ENCODE measurements around the gene DTNB. TPM values are rescaled to one million over a fixed set of nuclear protein-coding genes. Genes with fewer than 3 reads are reported as not detected.

Gene DTNB
- total RNA-seq, 4 donors from 2014 or later, result 3.0 to 7.5 (median 4.3) TPM

DNA sequence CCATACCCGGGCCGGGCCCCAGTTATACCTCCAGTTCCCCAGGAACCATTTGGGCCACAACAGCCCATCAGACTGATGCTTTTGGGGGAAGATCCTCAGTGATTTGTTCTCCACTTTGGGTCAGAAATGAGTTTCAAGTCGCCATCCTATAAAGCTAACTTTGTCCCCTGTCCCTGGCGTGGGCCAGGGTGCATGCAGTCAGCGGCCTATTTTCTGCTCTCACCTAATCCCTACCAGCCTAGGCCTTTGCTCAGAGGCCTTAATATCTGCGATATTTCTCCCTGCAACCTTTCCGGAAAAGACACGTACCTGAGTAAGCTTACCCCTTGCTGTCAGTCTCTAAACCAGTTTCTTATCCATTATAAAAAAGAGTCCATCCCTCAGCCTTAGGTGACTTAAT lies 338.9 kb downstream of the DTNB start:
- Histone ChIP-seq H3K27ac (replicated peaks in 1 of 4) (no peak overlapping the region), H3K36me3 (no peaks in the 10 kb centered on the region), H3K4me1 (peaks cover 59 to 98% (median 94%) of the 10 kb centered on the region in 4 donors), H3K9me3 (no peaks in the 10 kb centered on the region), H3K4me3 (no peak overlapping the region), H3K27me3 (no peaks in the 10 kb centered on the region)
- 86% methylated on average over 8 of the region's 8 CpGs for whole genome bisulfite sequencing
- TF ChIP-seq EP300 (IDR thresholded peaks at IDR 0.05), result no peak
- TF ChIP-seq POLR2A (IDR thresholded peaks at IDR 0.05; ENCODE audit: low read depth), result no peak
- TF ChIP-seq POLR2AphosphoS5 (IDR thresholded peaks at IDR 0.05), result no peak
- TF ChIP-seq, protein P1, sequence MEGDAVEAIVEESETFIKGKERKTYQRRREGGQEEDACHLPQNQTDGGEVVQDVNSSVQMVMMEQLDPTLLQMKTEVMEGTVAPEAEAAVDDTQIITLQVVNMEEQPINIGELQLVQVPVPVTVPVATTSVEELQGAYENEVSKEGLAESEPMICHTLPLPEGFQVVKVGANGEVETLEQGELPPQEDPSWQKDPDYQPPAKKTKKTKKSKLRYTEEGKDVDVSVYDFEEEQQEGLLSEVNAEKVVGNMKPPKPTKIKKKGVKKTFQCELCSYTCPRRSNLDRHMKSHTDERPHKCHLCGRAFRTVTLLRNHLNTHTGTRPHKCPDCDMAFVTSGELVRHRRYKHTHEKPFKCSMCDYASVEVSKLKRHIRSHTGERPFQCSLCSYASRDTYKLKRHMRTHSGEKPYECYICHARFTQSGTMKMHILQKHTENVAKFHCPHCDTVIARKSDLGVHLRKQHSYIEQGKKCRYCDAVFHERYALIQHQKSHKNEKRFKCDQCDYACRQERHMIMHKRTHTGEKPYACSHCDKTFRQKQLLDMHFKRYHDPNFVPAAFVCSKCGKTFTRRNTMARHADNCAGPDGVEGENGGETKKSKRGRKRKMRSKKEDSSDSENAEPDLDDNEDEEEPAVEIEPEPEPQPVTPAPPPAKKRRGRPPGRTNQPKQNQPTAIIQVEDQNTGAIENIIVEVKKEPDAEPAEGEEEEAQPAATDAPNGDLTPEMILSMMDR (IDR thresholded peaks at IDR 0.05), result no peak
- DNase-seq (ENCODE audit: extremely low spot score), result no peak
- intact Hi-C loops (cut with DNase I), result no loop called here

DNA sequence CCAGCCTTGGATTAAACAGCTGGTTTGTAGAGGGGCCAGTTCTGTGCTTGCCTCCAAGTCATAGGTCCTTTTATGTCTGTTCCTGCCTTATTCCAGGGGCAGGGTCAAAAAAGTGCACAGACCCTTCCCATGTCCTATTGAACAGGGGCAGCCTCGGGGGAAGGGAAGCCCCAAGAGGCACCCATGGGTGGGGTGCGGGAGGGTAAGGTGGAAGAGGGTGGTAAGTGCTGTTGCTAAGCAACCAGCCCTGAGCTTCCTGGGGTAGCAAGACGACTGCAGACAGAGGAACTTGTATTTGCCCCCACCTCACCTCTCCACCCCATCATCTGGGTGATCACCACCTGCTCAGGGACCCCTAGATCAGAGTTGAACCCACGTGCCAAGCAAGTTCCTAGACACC lies 339.4 kb downstream of the DTNB start:
- WGBS, result 76% methylated on average over 4 of the region's 4 CpGs
- intact Hi-C loops (cut with DNase I), result no loop called here
- peaks cover 57 to 98% (median 94%) of the 10 kb centered on the region in 4 donors for H3K4me1 ChIP-seq
- H3K9me3 ChIP-seq, result no peaks in the 10 kb centered on the region
- H3K27ac ChIP-seq (replicated peaks in 1 of 4), result peak overlapping the region in 1 of 4 donors; percentile 34
- H3K27me3 ChIP-seq, result no peaks in the 10 kb centered on the region
- H3K4me3 ChIP-seq, result no peak overlapping the region
- TF ChIP-seq, protein P1 (IDR thresholded peaks at IDR 0.05), result no peak
- no peak for TF ChIP-seq POLR2A (IDR thresholded peaks at IDR 0.05; ENCODE audit: low read depth)
- no peak for TF ChIP-seq EP300 (IDR thresholded peaks at IDR 0.05)
- no peak for TF ChIP-seq POLR2AphosphoS5 (IDR thresholded peaks at IDR 0.05)
- no peaks in the 10 kb centered on the region for H3K36me3 ChIP-seq
- DNase-seq (ENCODE audit: extremely low spot score), result no peak

DNA sequence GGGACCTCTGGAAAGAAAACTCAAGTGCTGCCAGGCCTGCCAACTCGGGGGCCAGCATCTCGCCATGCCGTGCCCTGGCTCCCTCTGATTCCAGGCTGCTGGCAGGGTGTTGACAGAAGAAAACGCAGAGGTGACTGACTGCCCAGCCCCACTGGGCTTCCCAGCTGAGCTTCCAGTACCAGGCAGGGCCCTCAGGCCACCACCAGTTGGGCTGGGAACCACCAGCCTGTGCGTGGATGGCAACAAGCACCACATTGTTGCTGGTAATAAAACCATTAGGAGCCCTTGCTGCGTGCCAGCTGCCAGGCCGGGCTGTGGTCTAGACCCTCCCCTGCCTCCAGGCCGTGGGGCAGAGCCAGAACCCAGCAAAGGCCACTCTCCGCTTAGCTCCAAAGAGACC lies 340.8 kb downstream of the DTNB start:
- DNase-seq (ENCODE audit: extremely low spot score), result no peak
- no peaks in the 10 kb centered on the region for H3K36me3 ChIP-seq
- peak overlapping the region in 3 of 4 donors; percentile 2 to 34 (median 15) for H3K27ac ChIP-seq (replicated peaks in 1 of 4)
- H3K4me1 ChIP-seq, result peaks cover 61 to 98% (median 92%) of the 10 kb centered on the region in 4 donors
- WGBS, result 67% methylated on average over 6 of the region's 9 CpGs
- H3K9me3 ChIP-seq, result no peaks in the 10 kb centered on the region
- TF ChIP-seq, protein P1 (IDR thresholded peaks at IDR 0.05), result no peak
- TF ChIP-seq POLR2AphosphoS5 (IDR thresholded peaks at IDR 0.05) (no peak), EP300 (IDR thresholded peaks at IDR 0.05) (no peak), POLR2A (IDR thresholded peaks at IDR 0.05; ENCODE audit: low read depth) (no peak)
- intact Hi-C loops (cut with DNase I), result no loop called here
- H3K27me3 ChIP-seq, result no peaks in the 10 kb centered on the region
- no peak overlapping the region for H3K4me3 ChIP-seq

DNA sequence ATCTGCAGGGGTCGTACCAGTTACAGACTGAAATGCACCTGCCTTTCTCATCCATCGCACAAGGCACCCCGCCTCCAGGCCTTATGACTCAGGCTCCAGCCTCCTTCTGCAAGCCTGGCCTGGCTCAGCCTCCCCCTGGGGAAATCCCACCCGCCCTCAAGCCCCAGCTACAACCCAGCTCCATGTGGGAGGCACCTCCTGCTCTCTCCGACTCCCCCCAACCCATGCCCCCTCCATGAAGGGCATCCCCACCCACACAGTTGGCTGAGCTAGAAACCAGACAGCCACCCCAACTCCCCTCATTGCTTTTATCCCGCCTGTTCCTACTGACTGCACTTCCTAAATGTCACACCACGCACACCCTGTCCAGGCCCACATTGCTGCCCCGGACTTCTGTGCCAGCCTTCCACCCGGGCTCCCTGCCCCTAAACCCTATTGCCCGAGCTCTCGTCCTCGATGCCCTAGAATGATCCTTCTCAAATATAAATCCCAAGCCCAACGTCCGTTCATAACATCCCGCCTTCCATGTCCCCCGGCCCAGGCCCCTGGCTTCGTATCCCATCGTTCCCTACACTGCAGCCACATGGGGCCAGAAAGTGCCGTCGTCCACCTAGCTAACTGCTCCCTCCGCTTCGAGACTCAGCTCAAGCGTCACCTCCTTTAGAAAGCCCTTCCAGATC lies 341.6 kb downstream of the DTNB start:
- WGBS, result 80% methylated on average over 19 of the region's 23 CpGs
- no peak overlapping the region for H3K4me3 ChIP-seq
- no peaks in the 10 kb centered on the region for H3K27me3 ChIP-seq
- H3K9me3 ChIP-seq, result peaks cover 0 to 3% (median under 1%) of the 10 kb centered on the region in 4 donors
- TF ChIP-seq, protein P1 (IDR thresholded peaks at IDR 0.05), result no peak
- TF ChIP-seq POLR2A (IDR thresholded peaks at IDR 0.05; ENCODE audit: low read depth), result no peak
- no peak for TF ChIP-seq POLR2AphosphoS5 (IDR thresholded peaks at IDR 0.05)
- TF ChIP-seq EP300 (IDR thresholded peaks at IDR 0.05), result no peak
- peak overlapping the region in 1 of 4 donors; percentile 2 for H3K27ac ChIP-seq (replicated peaks in 1 of 4)
- intact Hi-C loops (cut with DNase I), result no loop called here
- peaks cover 0 to 6% (median 3%) of the 10 kb centered on the region in 4 donors for H3K36me3 ChIP-seq
- peaks cover 56 to 95% (median 86%) of the 10 kb centered on the region in 4 donors for H3K4me1 ChIP-seq
- DNase-seq (ENCODE audit: extremely low spot score), result no peak

Measured in esophagus muscularis mucosa (tissue), 4 donors.